ENCODE data around the gene STRN3.

DNA sequence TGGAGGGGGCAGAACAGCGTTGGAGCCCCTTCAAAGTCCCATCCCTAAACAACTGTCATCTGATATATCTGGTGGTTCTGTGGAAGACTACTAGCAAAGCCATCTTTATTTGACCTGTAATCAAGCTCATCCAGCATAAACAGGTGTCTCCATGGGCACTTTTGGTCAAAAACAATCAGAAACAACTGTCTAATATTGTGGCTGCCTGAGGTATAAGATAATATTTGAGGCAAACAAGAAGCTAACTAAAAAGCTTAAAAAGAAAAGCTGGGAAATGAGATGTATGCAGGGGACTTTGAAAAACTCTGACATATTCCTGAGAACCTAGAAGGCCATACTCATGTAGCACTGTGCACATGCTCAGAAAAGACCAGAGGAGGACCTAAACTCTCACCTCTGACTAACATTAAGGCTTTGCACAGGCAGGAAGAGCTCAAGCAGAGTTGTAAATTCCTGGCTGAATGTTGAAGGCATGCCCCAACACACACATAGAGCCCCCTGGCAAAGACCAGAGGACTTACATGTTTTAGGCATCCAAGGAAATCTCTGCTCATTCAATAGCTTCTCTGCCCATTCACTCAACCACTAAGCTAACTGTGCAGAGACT lies 28.0 kb downstream of the STRN3 start:
- TF ChIP-seq POLR2A (IDR thresholded peaks at IDR 0.05; ENCODE audit: low read length): no peak
- TF ChIP-seq GATA1 (IDR thresholded peaks at IDR 0.05; ENCODE audit: low read depth, low read length): no peak

Data from erythroblast (primary cell).